GM21367 (cell line): ENCODE measurements around the gene OGDHL.
"Not testable (repeated sequence)": the region's sequence is repeated elsewhere in the genome, so short reads cannot be mapped to it uniquely, and the experiment has no call there.

Experiments
- ATAC-seq: cut with Tn5 transposase; IDR thresholded peaks from one replicate; pipeline ENCODE4 v1.9.1; 2021; ENCODE audit not compliant: unreplicated experiment

Gene OGDHL

GRCh38 chr10:49740346-49741107 is 21.6 kb downstream of the OGDHL start:
- no peak for ATAC-seq

- no peak for ATAC-seq
Observed at GRCh38 chr10:49739426-49739825, 22.7 kb downstream of the OGDHL start.

GRCh38 chr10:49738616-49739360 is 23.3 kb downstream of the OGDHL start:
- ATAC-seq: no peak

- no peak for ATAC-seq
Observed at GRCh38 chr10:49737474-49738201, 24.5 kb downstream of the OGDHL start.

- no peak for ATAC-seq
Observed at GRCh38 chr10:49736564-49737113, 25.5 kb downstream of the OGDHL start.

GRCh38 chr10:49735848-49736563 is 26.1 kb downstream of the OGDHL start:
- ATAC-seq: no peak

- no peak for ATAC-seq
Observed at GRCh38 chr10:49735161-49735560, 27.0 kb downstream of the OGDHL start.

- no peak for ATAC-seq
Observed at GRCh38 chr10:49734676-49735075, 27.4 kb downstream of the OGDHL start.

- ATAC-seq: no peak
Observed at GRCh38 chr10:49733866-49734265, 28.3 kb downstream of the OGDHL start.

GRCh38 chr10:49726593-49726992 is 35.5 kb downstream of the OGDHL start:
- no peak for ATAC-seq

GRCh38 chr10:49715157-49715556 is 47.0 kb downstream of the OGDHL start:
- not testable (repeated sequence) for ATAC-seq

DNA sequence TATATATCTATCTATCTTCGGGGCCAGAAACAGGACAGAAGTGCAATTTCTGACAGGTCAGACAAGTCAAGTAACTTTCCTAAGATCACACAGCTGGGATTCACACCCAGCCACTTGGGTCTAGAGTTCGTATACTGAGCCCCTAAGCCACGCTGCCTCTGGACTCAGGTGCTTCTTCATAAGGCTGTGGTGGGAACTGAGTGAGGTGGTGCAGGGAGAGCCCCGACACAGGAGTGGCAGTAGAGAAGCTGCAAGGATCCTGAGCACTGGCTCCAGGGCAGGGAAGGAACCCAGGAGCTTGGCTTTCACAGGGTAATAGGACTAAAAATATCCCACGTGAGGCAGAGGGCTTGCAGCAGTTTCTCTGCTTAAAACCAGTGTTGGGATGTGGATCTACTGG is 48.9 kb downstream of the OGDHL start:
- no peak for ATAC-seq

GRCh38 chr10:49711481-49711880 is 50.6 kb downstream of the OGDHL start:
- ATAC-seq: no peak

DNA sequence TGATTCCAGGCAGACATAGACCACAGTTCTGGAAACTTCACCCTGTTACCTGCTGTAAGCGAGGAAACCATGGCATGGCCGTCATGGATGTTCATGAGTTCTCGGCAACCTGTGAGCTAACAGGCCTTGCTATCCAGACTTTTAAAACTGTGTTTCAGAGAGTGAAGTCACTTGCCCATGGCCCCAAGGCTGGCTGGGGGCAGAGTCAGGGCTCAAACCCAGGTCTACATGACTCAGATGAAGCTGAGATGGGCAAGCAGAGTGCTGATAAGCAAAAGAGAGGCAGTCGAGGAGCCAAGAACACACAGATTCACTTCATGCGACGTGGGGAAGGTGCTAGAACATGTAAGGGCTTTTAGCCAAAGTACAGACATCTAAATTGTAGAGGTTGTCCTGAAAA is 51.2 kb downstream of the OGDHL start:
- no peak for ATAC-seq

DNA sequence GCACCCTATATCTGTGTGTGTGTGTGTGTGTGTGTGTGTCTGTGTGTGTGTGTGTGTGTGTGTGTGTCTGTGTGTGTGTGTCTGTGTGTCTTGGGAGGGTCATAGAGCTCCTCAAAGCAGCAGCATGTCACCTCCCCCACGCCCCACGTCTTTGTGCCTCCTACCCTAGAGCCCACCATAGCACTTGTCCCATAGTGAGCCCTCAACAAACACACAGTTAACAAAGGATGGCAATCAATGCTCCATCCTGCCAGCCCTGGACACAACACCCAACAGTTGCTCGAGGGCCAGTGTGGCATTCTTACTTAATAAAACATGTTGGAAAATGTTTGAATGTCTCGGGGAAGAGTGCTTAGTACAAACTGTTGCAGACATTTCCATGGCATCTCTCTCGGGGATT is 52.2 kb downstream of the OGDHL start:
- ATAC-seq: no peak

GRCh38 chr10:49707585-49707984 is 54.5 kb downstream of the OGDHL start:
- no peak for ATAC-seq

DNA sequence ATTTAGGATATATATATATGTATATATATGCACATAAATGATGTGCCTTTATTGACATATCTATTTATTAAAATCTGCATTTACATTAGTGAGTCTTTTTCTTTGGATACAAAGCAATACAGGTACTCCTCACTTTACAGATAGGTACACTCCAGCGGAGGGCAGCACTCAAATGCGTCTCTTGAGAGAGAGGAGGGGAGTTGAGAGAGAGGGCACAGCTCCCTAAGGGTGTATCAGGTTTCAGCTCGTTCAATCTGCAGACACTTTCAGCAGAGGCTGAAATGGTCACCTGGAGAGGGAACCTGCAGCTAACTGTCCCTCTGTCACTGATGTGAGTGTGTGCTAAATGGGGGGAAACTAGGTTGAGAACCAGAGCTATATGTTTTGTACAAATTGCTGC is 61.1 kb downstream of the OGDHL start:
- no peak for ATAC-seq

GRCh38 chr10:49700211-49700610 is 61.9 kb downstream of the OGDHL start:
- no peak for ATAC-seq

GRCh38 chr10:49698679-49699078 is 63.4 kb downstream of the OGDHL start:
- no peak for ATAC-seq

- no peak for ATAC-seq
Observed at GRCh38 chr10:49696311-49696710, 65.8 kb downstream of the OGDHL start.

GRCh38 chr10:49694466-49694865 is 67.7 kb downstream of the OGDHL start:
- ATAC-seq: no peak
